CD4-positive, alpha-beta T cell treated with Interleukin-6 for 4 hours (primary cell): ENCODE data around the gene ZNF692.
"Not testable (repeated sequence)": the region's sequence is repeated elsewhere in the genome, so short reads cannot be mapped to it uniquely, and the experiment has no call there.

ENCODE experiments used
- DNase-seq: peaks from one replicate; pipeline ENCODE4 v3.0.0-alpha.2; 2020; ENCODE audit warnings: mixed read lengths

Gene ZNF692

GRCh38 chr1:248849152-248849551 is 9.7 kb downstream of the ZNF692 start:
- DNase-seq: no peak

- DNase-seq: no peak
Observed at GRCh38 chr1:248848602-248849001, 10.3 kb downstream of the ZNF692 start.

- DNase-seq: no peak
Observed at GRCh38 chr1:248847956-248848561, 10.8 kb downstream of the ZNF692 start.

- no peak for DNase-seq
Observed at GRCh38 chr1:248847181-248847955, 11.5 kb downstream of the ZNF692 start.

GRCh38 chr1:248844526-248844925 is 14.4 kb downstream of the ZNF692 start:
- no peak for DNase-seq

GRCh38 chr1:248843687-248844086 is 15.2 kb downstream of the ZNF692 start:
- no peak for DNase-seq

- DNase-seq: no peak
Observed at GRCh38 chr1:248842781-248843331, 16.0 kb downstream of the ZNF692 start.

GRCh38 chr1:248841702-248842395 is 17.0 kb downstream of the ZNF692 start:
- peak; percentile 48 for DNase-seq

GRCh38 chr1:248840946-248841345 is 17.9 kb downstream of the ZNF692 start:
- no peak for DNase-seq

- DNase-seq: no peak
Observed at GRCh38 chr1:248839168-248839555, 19.7 kb downstream of the ZNF692 start.

- peak; percentile 90 for DNase-seq
Observed at GRCh38 chr1:248838357-248839167, 20.3 kb downstream of the ZNF692 start.

- peak; percentile 97 for DNase-seq
Observed at GRCh38 chr1:248837781-248838356, 21.0 kb downstream of the ZNF692 start, which contains the start of gene ZNF672. TSS of gene ZNF672 (plus strand) at chr1:248838224. CDS start at chr1:248847275, 9,051 bp downstream.

GRCh38 chr1:248837045-248837780 is 21.7 kb downstream of the ZNF692 start:
- no peak for DNase-seq

- no peak for DNase-seq
Observed at GRCh38 chr1:248834343-248834940, 24.4 kb downstream of the ZNF692 start.

- DNase-seq: no peak
Observed at GRCh38 chr1:248831842-248832241, 27.0 kb downstream of the ZNF692 start.

- DNase-seq: not testable (repeated sequence)
Observed at GRCh38 chr1:248830718-248831017, 28.2 kb downstream of the ZNF692 start.

- no peak for DNase-seq
Observed at GRCh38 chr1:248828845-248829244, 30.0 kb downstream of the ZNF692 start.

GRCh38 chr1:248825909-248826760 is 32.8 kb downstream of the ZNF692 start, which contains the start of gene SH3BP5L:
TSS of gene SH3BP5L (minus strand) at chr1:248825915. CDS start at chr1:248824935, 980 bp downstream.
- peak; percentile 91 for DNase-seq

GRCh38 chr1:248825573-248825908 is 33.3 kb downstream of the ZNF692 start:
- DNase-seq: no peak

- DNase-seq: no peak
Observed at GRCh38 chr1:248825136-248825535, 33.7 kb downstream of the ZNF692 start.
